K562 (cell line): ENCODE data around the gene FGF12. TPM values are rescaled to one million over a fixed set of nuclear protein-coding genes. Genes with fewer than 3 reads are reported as not detected.

ENCODE experiments used
- ATAC-seq: fragments of 200-7000 bp; cut with Tn5 transposase; 3 replicates; pipeline ENCODE4 v1.9.1; 2020; ENCODE audit warnings: moderate library complexity
- BruUV-seq: library from RNA; stranded (reverse); fragments of 400-500 nt; replicated peaks from 2 replicates; lab custom pipeline; 2021; lab: Mats Ljungman, UMichigan
- CTCF ChIA-PET: fragments of 300-600 bp; formaldehyde crosslinking; extraction: SDS; loops from one replicate; lab custom pipeline; 2021; ENCODE audit warnings: low intra/inter-chr PET ratio; lab: Yijun Ruan, JAX
- POLR2A ChIA-PET: fragments of 300-600, 350-650 bp; sonication (Branson Sonifier 250); formaldehyde crosslinking; extraction: SDS; loops from one replicate; lab custom pipeline; 2021; ENCODE audit warnings: antibody characterized with exemption, inconsistent platforms; lab: Yijun Ruan, JAX
- DNase-seq, 4 experiments: peaks; one replicate each; pipeline versions ENCODE4 v3.0.0 to v3.0.0-alpha.2; 2011 to 2018; ENCODE audit warnings: low spot score in 3 of 4, mixed read lengths in 3 of 4; ENCODE audit errors: extremely low read depth in 1 of 4
- FAIRE-seq: peaks from 2 replicates; lab custom pipeline; 2011; peaks lifted over from hg19 to GRCh38; lab: Jason Lieb, UNC
- H2AFZ ChIP-seq: 2 replicates; pipeline ENCODE4 v1.6.0; 2011; ENCODE audit warnings: low read depth, low read length, control low read depth, inconsistent platforms
- H3K27ac ChIP-seq: fragments of 200-600 bp; 3 replicates; pipeline ENCODE4 v1.8.0; 2011; ENCODE audit warnings: low read depth, mild to moderate bottlenecking, control low read depth, inconsistent platforms, low read length, moderate library complexity, mixed read lengths; ENCODE audit errors: extremely low read depth
- H3K27me3 ChIP-seq, 2 experiments: fragments of 300-600 bp in 1 of 2; 2 replicates in 1 of 2; 3 replicates in 1 of 2; pipeline versions ENCODE4 v1.6.0 to v1.8.0; 2011; ENCODE audit warnings: inconsistent platforms in 2 of 2, low read length in 2 of 2, mild to moderate bottlenecking in 1 of 2, mixed read lengths in 1 of 2, moderate library complexity in 1 of 2; ENCODE audit not compliant: control insufficient read depth in 2 of 2, insufficient read depth in 2 of 2
- H3K36me3 ChIP-seq: fragments of 300-600 bp; 3 replicates; pipeline ENCODE4 v1.8.0; 2011; ENCODE audit warnings: mild to moderate bottlenecking, low read length, inconsistent platforms; ENCODE audit not compliant: control insufficient read depth, insufficient read depth
- H3K4me1 ChIP-seq, 2 experiments: fragments of 200-600 bp in 1 of 2; replicated peaks in 1 of 2; 2 replicates in 1 of 2; 3 replicates in 1 of 2; pipeline versions ENCODE4 v1.5.1 to v1.8.0; 2011; ENCODE audit warnings: inconsistent platforms in 2 of 2, low read length in 2 of 2, mild to moderate bottlenecking in 1 of 2, mixed read lengths in 1 of 2, moderate library complexity in 1 of 2; ENCODE audit not compliant: control insufficient read depth in 2 of 2, insufficient read depth in 2 of 2
- H3K4me2 ChIP-seq: 2 replicates; pipeline ENCODE4 v1.6.1; 2011; ENCODE audit warnings: low read length, control low read depth, inconsistent platforms, mixed read lengths; ENCODE audit not compliant: insufficient read depth
- H3K4me3 ChIP-seq: fragments of 200-600 bp; sonication (generic), shearing (Covaris generic); 2 replicates; pipeline ENCODE4 v1.5.1; 2016; ENCODE audit warnings: control low read depth, inconsistent platforms
- H3K79me2 ChIP-seq: fragments of 200-600 bp; 3 replicates; pipeline ENCODE4 v1.8.0; 2011; ENCODE audit warnings: low read length, inconsistent platforms; ENCODE audit not compliant: control insufficient read depth, insufficient read depth
- H3K9ac ChIP-seq, 2 experiments: 2 replicates each; pipeline versions ENCODE4 v1.6.0 to v1.6.1; 2011; ENCODE audit warnings: low read depth in 2 of 2, low read length in 2 of 2, control low read depth in 1 of 2, inconsistent platforms in 1 of 2, mild to moderate bottlenecking in 1 of 2, mixed read lengths in 1 of 2; ENCODE audit not compliant: insufficient read depth in 1 of 2
- H3K9me1 ChIP-seq: one replicate; pipeline ENCODE4 v1.6.0; 2011; ENCODE audit warnings: inconsistent platforms, mild to moderate bottlenecking, low read length, moderate library complexity; ENCODE audit not compliant: control insufficient read depth, insufficient read depth
- H3K9me3 ChIP-seq: replicated peaks from 2 replicates; pipeline ENCODE4 v1.5.1; 2011; ENCODE audit warnings: low read depth, low read length, inconsistent platforms; ENCODE audit not compliant: control insufficient read depth, insufficient read depth
- H4K20me1 ChIP-seq: replicated peaks from 2 replicates; pipeline ENCODE4 v1.6.1; 2011; ENCODE audit warnings: low read length, inconsistent platforms, mixed read lengths; ENCODE audit not compliant: control insufficient read depth, insufficient read depth
- CHD1 ChIP-seq: fragments of 200-600 bp; sonication (generic); IDR thresholded peaks from one replicate; pipeline ENCODE4 v1.6.1; 2012; ENCODE audit warnings: mild to moderate bottlenecking, moderate library complexity, low read length, inconsistent platforms
- EP300 ChIP-seq: IDR thresholded peaks from 2 replicates; pipeline ENCODE4 v1.6.1; 2012; ENCODE audit warnings: low read length, improper control_type of control experiment
- EWSR1 ChIP-seq: fragments of 450-650 bp; IDR thresholded peaks from 2 replicates; pipeline ENCODE4 v1.6.1; 2018; ENCODE audit warnings: borderline replicate concordance, mild to moderate bottlenecking, low read depth, moderate library complexity; ENCODE audit not compliant: partially characterized antibody
- EZH2 ChIP-seq: IDR thresholded peaks from 2 replicates; pipeline ENCODE4 v1.6.1; 2012; ENCODE audit warnings: low read depth, mild to moderate bottlenecking, inconsistent platforms, low read length, borderline replicate concordance
- FOXO4 ChIP-seq: fragments of 450-650 bp; formaldehyde crosslinking; IDR thresholded peaks from 2 replicates; pipeline ENCODE4 v1.4.0; 2020; ENCODE audit warnings: mild to moderate bottlenecking, moderate library complexity
- GTF2F1 ChIP-seq: IDR thresholded peaks from 2 replicates; pipeline ENCODE4 v1.6.1; 2011; ENCODE audit warnings: low read depth, low read length, improper control_type of control experiment
- ID3 ChIP-seq, 2 experiments: fragments of 250-450 bp in 1 of 2; fragments of 450-650 bp in 1 of 2; sonication (Bioruptor Pico) in 1 of 2; IDR thresholded peaks; 2 replicates each; pipeline versions ENCODE4 v1.6.1 to v1.8.0; 2016 to 2021; ENCODE audit warnings: mild to moderate bottlenecking in 2 of 2, moderate library complexity in 2 of 2, missing compliant biosample characterization in 1 of 2, missing genetic modification characterization in 1 of 2
- IRF1 ChIP-seq: sonication (generic); formaldehyde crosslinking; IDR thresholded peaks from 2 replicates; pipeline ENCODE4 v1.8.0; 2022; ENCODE audit warnings: missing genetic modification reagents, mild to moderate bottlenecking, borderline replicate concordance
- MNT ChIP-seq, 2 experiments: fragments of 450-650 bp; conservative IDR thresholded peaks; 2 replicates each; pipeline ENCODE4 v1.6.1; 2017; ENCODE audit warnings: mild to moderate bottlenecking in 2 of 2, moderate library complexity in 2 of 2
- MTA1 ChIP-seq: fragments of 450-650 bp; IDR thresholded peaks from 2 replicates; pipeline ENCODE4 v1.6.1; 2017; ENCODE audit warnings: borderline replicate concordance
- POLR2H ChIP-seq: IDR thresholded peaks from 2 replicates; pipeline ENCODE4 v1.6.1; 2016; ENCODE audit warnings: missing genetic modification characterization, low read depth, mild to moderate bottlenecking, control low read depth, missing compliant biosample characterization, moderate library complexity
- SMAD3 ChIP-seq: fragments of 450-650 bp; formaldehyde crosslinking; conservative IDR thresholded peaks from 2 replicates; pipeline ENCODE4 v1.4.0; 2020; ENCODE audit warnings: mild to moderate bottlenecking
- ZKSCAN3 ChIP-seq: fragments of 250-450 bp; sonication (Bioruptor Pico); IDR thresholded peaks from 2 replicates; pipeline ENCODE4 v1.4.0; 2020
- ZNF217 ChIP-seq: sonication (generic); formaldehyde crosslinking; IDR thresholded peaks from 2 replicates; pipeline ENCODE4 v1.8.0; 2022; ENCODE audit warnings: mild to moderate bottlenecking, missing genetic modification reagents
- ZNF655 ChIP-seq: fragments of 250-450 bp; sonication (Bioruptor Pico); IDR thresholded peaks from 2 replicates; pipeline ENCODE4 v1.5.0; 2021
- WGBS: fragments of 100-300 bp; shearing (Covaris generic); methylation state at CpG from one replicate; pipeline ENCODE4 v1.1.6; 2016; ENCODE audit warnings: low coverage, mixed read lengths; ENCODE audit not compliant: insufficient coverage; ENCODE audit errors: missing lambda C conversion rate; 5-methylcytosine and 5-hydroxymethylcytosine counted together
- in situ Hi-C: fragments of 300-500 bp; cut with MboI; formaldehyde crosslinking; loops from 4 replicates; pipeline ENCODE4 v1.15.0; 2018; ENCODE audit warnings: inconsistent platforms, mixed read lengths
- intact Hi-C: fragments of 100-400 bp; cut with micrococcal nuclease; formaldehyde crosslinking; loops from 2 replicates; pipeline ENCODE4 v1.14.2; 2022
- polyA plus RNA-seq, 8 experiments: library from polyadenylated mRNA; depleted of rRNA in 4 of 8; stranded (reverse) in 5 of 8; unstranded in 3 of 8; fragments of >200 nt; fragmentation: Nextera tagmentation in 2 of 8; fragmentation: Illumina TruSeq in 1 of 8; extraction: Ambion mirVana in 2 of 8; extraction: Trizol in 1 of 8; gene quantifications; 2 replicates each; pipeline versions ENCODE4 v1.2.1 to v1.2.3, GENCODE V29; 2011 to 2014; ENCODE audit warnings: inconsistent platforms in 1 of 8, missing spikeins in 1 of 8
- total RNA-seq, 7 experiments: library from RNA; depleted of rRNA in 6 of 7; stranded (reverse); fragments of >200 nt in 6 of 7; fragmentation: Illumina TruSeq in 2 of 7; extraction: Trizol in 2 of 7; gene quantifications; 2 replicates each; pipeline versions ENCODE4 v1.2.1 to v1.2.3, GENCODE V29; 2011 to 2021; ENCODE audit warnings: low replicate concordance in 1 of 7

FGF12 gene
- total and polyA plus RNA-seq, 9 of the 15 experiments (the other 6 are each of a cell fraction or from before 2014, with no cell fraction given): not detected

- TF ChIP-seq FOXO4 (CRISPR knock-in tag) (no peak), SMAD3 (CRISPR knock-in tag) (no peak), MTA1 (no peak), GTF2F1 (no peak), POLR2H (no peak), ZNF655 (no peak), MNT (conservative IDR thresholded peaks at IDR 0.05) (no peak)
Observed at GRCh38 chr3:192365571-192365970, 361.8 kb downstream of the FGF12 start (continued).

GRCh38 chr3:192364316-192364715 lies 363.0 kb downstream of the FGF12 start:
- Histone ChIP-seq H3K9me1 (no peaks in the 10 kb centered on the region), H3K79me2 (no peaks in the 10 kb centered on the region), H3K4me3 (no peak overlapping the region), H2AFZ (no peak overlapping the region), H3K27me3 (no peaks in the 10 kb centered on the region), H3K9ac (no peak overlapping the region), H3K4me2 (no peak overlapping the region), H3K36me3 (no peaks in the 10 kb centered on the region), H3K9me3 (no peaks in the 10 kb centered on the region), H4K20me1 (no peaks in the 10 kb centered on the region), H3K27ac (no peak overlapping the region), H3K4me1 (no peaks in the 10 kb centered on the region)
- intact Hi-C loops: no loop called here
- ATAC-seq (no peak), FAIRE-seq (no peak), DNase-seq (no peak)
- in situ Hi-C loops: no loop called here
- POLR2A ChIA-PET: no interaction called here
- BruUV-seq: no TSS peak
- 0% methylated on average over 1 of the region's 1 CpG for WGBS
- CTCF ChIA-PET: no interaction called here
- TF ChIP-seq CHD1 (no peak), ID3 (CRISPR knock-in tag; IDR thresholded peaks at IDR 0.05) (no peak), ID3 (tag; IDR thresholded peaks at IDR 0.05) (no peak), EZH2 (no peak), ZKSCAN3 (no peak), ZNF217 (CRISPR knock-in tag) (no peak), EWSR1 (no peak), EP300 (no peak), IRF1 (no peak)
